SK-N-SH treated with all-trans-retinoic acid at 6 μM for 48 hours (cell line): ENCODE results near the gene LSM3.

Experiments
- ARNTL ChIP-seq: fragments of 450-650 bp; formaldehyde crosslinking; IDR thresholded peaks from 2 replicates; pipeline ENCODE4 v1.5.0; 2020; ENCODE audit warnings: low read depth, mild to moderate bottlenecking, moderate library complexity, borderline replicate concordance
- CSDC2 ChIP-seq: fragments of 250-450 bp; sonication (Bioruptor Pico); IDR thresholded peaks from 2 replicates; pipeline ENCODE4 v1.5.0; 2020; ENCODE audit warnings: mild to moderate bottlenecking, moderate library complexity
- GLIS3 ChIP-seq: fragments of 250-450 bp; sonication (Bioruptor Pico); IDR thresholded peaks from 2 replicates; pipeline ENCODE4 v1.5.0; 2020; ENCODE audit warnings: mild to moderate bottlenecking, moderate library complexity
- TF ChIP-seq, protein P1 (sequence below): fragments of 250-450 bp; sonication (Bioruptor Pico); IDR thresholded peaks from 2 replicates; pipeline ENCODE4 v1.8.0; 2020; ENCODE audit warnings: mild to moderate bottlenecking, moderate library complexity, borderline replicate concordance
- TF ChIP-seq, protein P2 (sequence below): fragments of 250-450 bp; sonication (Bioruptor Pico); IDR thresholded peaks from 2 replicates; pipeline ENCODE4 v1.5.1; 2020; ENCODE audit warnings: low read depth, mild to moderate bottlenecking, moderate library complexity
- TF ChIP-seq, protein P3 (sequence below): fragments of 250-450 bp; sonication (Bioruptor Pico); IDR thresholded peaks from 2 replicates; pipeline ENCODE4 v1.5.1; 2021; ENCODE audit warnings: mild to moderate bottlenecking, moderate library complexity
- TF ChIP-seq, protein P4 (sequence below): fragments of 250-450 bp; sonication (Bioruptor Pico); IDR thresholded peaks from 2 replicates; pipeline ENCODE4 v1.8.0; 2021; ENCODE audit warnings: low read depth, mild to moderate bottlenecking, moderate library complexity, borderline replicate concordance

DNA sequence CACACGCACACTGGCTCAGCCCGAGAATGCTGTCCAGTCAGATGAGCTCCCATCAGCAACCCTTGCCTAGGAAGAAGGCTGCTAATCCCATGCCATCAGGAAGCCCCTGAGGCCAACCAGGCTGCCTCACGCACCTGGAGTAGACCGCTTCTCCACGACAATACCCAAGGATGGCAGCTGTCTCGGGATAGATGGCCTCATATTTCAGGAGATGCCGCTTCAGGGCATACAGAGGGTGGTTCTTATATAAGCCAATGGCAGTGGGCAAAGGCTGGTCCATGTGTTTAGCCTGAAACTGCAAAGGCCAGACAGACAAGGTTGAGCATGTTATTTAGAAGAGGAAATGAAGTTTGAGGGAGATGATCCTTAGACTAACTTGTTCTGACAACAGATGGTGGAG lies 22.4 kb upstream of the LSM3 start:
- TF ChIP-seq, protein P1, sequence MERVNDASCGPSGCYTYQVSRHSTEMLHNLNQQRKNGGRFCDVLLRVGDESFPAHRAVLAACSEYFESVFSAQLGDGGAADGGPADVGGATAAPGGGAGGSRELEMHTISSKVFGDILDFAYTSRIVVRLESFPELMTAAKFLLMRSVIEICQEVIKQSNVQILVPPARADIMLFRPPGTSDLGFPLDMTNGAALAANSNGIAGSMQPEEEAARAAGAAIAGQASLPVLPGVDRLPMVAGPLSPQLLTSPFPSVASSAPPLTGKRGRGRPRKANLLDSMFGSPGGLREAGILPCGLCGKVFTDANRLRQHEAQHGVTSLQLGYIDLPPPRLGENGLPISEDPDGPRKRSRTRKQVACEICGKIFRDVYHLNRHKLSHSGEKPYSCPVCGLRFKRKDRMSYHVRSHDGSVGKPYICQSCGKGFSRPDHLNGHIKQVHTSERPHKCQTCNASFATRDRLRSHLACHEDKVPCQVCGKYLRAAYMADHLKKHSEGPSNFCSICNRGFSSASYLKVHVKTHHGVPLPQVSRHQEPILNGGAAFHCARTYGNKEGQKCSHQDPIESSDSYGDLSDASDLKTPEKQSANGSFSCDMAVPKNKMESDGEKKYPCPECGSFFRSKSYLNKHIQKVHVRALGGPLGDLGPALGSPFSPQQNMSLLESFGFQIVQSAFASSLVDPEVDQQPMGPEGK (CRISPR knock-in tag) = no peak
- TF ChIP-seq ARNTL (CRISPR knock-in tag) (no peak), CSDC2 (no peak), GLIS3 (CRISPR knock-in tag) (no peak)
- TF ChIP-seq, protein P2, sequence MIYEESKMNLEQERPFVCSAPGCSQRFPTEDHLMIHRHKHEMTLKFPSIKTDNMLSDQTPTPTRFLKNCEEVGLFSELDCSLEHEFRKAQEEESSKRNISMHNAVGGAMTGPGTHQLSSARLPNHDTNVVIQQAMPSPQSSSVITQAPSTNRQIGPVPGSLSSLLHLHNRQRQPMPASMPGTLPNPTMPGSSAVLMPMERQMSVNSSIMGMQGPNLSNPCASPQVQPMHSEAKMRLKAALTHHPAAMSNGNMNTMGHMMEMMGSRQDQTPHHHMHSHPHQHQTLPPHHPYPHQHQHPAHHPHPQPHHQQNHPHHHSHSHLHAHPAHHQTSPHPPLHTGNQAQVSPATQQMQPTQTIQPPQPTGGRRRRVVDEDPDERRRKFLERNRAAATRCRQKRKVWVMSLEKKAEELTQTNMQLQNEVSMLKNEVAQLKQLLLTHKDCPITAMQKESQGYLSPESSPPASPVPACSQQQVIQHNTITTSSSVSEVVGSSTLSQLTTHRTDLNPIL = no peak
- TF ChIP-seq, protein P3, sequence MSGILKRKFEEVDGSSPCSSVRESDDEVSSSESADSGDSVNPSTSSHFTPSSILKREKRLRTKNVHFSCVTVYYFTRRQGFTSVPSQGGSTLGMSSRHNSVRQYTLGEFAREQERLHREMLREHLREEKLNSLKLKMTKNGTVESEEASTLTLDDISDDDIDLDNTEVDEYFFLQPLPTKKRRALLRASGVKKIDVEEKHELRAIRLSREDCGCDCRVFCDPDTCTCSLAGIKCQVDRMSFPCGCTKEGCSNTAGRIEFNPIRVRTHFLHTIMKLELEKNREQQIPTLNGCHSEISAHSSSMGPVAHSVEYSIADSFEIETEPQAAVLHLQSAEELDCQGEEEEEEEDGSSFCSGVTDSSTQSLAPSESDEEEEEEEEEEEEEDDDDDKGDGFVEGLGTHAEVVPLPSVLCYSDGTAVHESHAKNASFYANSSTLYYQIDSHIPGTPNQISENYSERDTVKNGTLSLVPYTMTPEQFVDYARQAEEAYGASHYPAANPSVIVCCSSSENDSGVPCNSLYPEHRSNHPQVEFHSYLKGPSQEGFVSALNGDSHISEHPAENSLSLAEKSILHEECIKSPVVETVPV (CRISPR knock-in tag) = no peak
- TF ChIP-seq, protein P4, sequence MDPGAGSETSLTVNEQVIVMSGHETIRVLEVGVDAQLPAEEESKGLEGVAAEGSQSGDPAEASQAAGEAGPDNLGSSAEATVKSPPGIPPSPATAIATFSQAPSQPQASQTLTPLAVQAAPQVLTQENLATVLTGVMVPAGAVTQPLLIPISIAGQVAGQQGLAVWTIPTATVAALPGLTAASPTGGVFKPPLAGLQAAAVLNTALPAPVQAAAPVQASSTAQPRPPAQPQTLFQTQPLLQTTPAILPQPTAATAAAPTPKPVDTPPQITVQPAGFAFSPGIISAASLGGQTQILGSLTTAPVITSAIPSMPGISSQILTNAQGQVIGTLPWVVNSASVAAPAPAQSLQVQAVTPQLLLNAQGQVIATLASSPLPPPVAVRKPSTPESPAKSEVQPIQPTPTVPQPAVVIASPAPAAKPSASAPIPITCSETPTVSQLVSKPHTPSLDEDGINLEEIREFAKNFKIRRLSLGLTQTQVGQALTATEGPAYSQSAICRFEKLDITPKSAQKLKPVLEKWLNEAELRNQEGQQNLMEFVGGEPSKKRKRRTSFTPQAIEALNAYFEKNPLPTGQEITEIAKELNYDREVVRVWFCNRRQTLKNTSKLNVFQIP (CRISPR knock-in tag) = no peak
